Fibroblast of mammary gland (primary cell): ENCODE measurements around the gene MLKL.
A peak's percentile ranks its signal among the peaks of the same experiment; 100 is the strongest.

Source experiments
- DNase-seq: peaks from one replicate; pipeline ENCODE4 v3.0.0-alpha.2; 2010; ENCODE audit warnings: low read depth
- H3K4me3 ChIP-seq: 2 replicates; pipeline ENCODE4 v1.5.1; 2011; ENCODE audit warnings: low read depth, mild to moderate bottlenecking, low read length, moderate library complexity; ENCODE audit not compliant: control insufficient read depth
- TF ChIP-seq, protein P1 (sequence below): conservative IDR thresholded peaks from 2 replicates; pipeline ENCODE4 v1.5.1; 2011; ENCODE audit warnings: low read depth, low read length, inconsistent platforms; ENCODE audit not compliant: control insufficient read depth, insufficient read depth

MLKL gene

DNA sequence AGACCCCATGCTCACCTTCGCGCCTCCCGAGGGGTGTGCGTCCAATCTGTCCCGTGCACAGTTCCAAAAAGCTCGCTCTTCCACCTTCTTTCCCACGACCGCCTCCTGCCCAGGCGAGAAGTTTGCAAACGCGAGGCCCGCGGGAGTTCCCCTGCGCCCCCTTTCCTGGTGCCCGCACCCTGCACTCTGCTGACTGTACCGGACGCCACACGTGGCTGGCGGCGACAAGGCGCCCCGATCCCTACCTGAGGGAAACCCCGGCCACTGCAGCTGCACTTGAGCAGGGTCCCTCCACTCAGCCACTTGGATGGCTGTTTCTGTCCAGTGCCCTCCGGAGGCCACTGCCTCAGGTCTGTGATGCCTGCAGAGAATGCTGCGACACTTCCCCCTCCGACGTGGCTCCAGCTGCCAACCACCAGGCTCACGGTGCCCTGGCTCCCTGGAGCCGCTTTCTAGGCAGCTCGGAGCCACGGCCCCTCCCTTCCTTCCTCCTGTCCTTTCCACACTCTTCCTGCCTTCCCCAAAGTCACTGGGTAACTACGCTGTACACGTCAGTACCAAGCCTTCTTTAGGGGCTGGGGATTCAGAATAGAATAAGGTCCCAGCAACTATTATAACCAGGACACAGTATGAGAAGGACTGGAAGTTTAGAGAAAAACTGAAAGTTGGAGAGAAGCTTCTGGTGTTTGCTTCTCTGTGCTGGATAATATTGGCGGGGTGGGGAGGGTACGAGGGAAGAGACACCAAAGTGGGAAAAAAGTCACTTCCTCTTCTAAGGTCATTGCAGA, at the start of gene MLKL:
Gene MLKL, minus strand, starts transcription at position 425 of the 788 bp plus-strand sequence. CDS start 5,105 bp downstream, outside the sequence.
- peak; percentile 55 for DNase-seq
- H3K4me3 ChIP-seq = peak within 1 kb of the TSS; percentile 90
- TF ChIP-seq, protein P1, sequence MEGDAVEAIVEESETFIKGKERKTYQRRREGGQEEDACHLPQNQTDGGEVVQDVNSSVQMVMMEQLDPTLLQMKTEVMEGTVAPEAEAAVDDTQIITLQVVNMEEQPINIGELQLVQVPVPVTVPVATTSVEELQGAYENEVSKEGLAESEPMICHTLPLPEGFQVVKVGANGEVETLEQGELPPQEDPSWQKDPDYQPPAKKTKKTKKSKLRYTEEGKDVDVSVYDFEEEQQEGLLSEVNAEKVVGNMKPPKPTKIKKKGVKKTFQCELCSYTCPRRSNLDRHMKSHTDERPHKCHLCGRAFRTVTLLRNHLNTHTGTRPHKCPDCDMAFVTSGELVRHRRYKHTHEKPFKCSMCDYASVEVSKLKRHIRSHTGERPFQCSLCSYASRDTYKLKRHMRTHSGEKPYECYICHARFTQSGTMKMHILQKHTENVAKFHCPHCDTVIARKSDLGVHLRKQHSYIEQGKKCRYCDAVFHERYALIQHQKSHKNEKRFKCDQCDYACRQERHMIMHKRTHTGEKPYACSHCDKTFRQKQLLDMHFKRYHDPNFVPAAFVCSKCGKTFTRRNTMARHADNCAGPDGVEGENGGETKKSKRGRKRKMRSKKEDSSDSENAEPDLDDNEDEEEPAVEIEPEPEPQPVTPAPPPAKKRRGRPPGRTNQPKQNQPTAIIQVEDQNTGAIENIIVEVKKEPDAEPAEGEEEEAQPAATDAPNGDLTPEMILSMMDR = no peak

DNA sequence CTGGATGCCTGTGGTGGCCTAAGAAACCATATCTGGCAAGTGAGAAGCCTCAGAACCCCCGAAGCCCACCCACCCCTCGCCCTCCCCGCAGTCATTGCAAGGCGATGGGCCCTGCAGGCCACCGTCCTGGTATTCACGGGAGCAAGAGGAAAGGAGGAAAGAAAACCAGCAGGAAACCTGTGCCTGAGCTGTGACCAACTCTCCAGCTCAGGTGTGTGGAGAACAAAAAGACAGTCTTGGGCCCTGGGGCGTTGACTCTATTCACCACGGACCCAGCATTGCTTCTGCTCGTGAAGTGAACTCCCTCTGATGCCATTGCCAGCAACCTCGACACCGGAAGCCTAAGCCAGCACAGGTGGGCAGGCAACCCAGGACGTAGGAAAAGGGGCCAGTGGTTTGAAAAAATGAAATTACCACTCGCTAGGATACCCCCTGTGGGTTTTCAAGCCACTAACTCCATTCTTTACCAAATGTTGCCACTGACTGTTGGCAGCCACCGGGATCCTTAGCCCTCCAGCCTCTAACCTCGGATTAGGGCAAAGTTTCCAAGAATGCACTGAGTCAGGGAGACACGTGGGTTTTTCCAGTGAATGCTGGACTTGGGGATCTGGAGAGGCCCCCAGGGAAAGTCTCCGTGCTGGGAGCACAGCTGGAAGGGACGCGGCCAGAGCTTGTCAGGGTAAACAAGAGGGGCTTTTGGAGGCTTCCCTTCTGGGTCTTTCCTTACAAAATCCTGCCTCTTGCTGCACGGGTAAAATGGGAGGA, 48.8 kb upstream of the MLKL start:
- DNase-seq = no peak
- TF ChIP-seq, protein P1 = no peak
- no peak overlapping the region for H3K4me3 ChIP-seq

DNA sequence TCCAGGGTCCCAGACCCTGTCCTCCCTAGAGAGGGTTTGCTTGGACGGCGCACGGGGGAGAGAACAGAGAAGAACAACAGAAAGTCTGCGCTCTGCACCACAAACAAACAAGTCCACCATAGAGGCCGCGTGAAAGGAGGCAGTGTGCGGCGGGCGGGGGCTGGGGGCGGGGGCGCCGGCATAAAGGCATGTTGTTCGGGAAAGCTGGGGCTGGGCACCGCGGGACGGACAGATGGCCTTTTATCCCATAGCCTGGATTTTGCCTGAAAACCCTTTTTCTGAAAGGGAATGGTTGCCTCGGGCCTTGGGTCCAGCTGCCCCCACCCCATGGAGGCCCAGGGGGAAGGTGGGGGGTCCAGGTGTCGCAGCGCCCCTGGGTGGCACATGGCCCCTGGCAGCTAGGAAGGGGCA, 48.0 kb upstream of the MLKL start:
- TF ChIP-seq, protein P1 = no peak
- no peak overlapping the region for H3K4me3 ChIP-seq
- DNase-seq = no peak

DNA sequence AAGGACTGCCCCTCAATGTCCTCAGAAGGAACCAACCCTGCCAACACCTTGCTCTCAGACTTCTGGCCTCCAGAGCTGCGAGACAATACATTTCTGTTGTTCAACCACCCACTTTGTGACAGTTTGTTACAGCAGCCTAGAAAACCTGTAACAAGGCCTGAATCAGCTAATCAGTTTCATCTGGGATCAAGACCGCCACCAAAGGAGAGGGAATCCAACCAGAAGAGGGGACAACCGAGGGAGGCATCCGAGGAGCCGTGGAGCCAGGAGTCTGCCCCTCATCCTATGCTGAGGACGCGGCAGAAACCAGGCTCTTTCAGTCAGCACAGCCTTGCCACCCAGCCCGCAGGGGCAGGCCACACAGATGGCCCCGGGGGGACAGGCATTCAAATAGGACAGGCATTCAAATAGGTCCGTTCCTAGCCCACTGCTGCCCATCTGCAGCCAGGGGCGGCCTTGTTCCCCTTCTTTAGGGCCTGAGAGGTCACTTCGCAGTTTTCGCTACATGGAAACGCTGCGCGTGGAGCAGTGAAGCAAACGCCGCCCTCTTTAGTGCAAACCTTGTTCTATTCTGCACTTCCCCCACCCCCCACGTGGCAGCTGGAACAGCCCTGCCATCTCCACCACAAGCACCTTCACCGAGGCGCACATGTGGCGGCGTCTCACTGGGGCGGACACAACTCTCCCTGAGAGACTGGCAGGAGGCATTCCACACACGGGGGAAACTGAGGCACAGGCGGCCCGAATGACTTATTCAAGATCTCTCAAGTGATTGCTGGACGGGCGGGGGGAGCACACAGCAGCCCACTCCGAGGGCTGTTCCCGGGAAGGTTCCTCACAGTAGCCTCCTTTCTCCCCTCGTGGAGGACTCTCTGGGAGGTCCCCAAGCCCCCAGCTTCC, 47.3 kb upstream of the MLKL start:
- H3K4me3 ChIP-seq = no peak overlapping the region

DNA sequence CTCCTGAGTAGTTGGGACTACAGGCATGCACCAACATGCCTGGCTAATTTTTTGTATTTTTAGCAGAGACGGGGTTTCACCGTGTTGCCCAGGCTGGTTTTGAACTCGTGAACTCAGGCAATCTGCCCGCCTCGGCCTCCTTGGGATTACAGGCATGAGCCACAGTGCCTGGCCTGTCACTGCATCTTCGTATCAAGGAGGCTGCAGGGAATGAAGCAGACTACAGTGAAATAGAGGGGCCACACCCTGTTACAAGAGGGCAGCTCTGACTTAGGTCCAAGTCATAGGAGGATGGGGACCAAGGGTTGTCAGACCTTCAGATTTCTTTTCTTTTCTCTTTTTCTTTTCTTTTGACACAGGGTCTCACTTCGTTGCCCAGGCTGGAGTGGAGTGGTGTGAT, 45.3 kb upstream of the MLKL start:
- H3K4me3 ChIP-seq = no peak overlapping the region
- TF ChIP-seq, protein P1 = no peak
- DNase-seq = no peak

More for the DNA sequence above, 47.3 kb upstream of the MLKL start:
- DNase-seq = no peak
- TF ChIP-seq, protein P1 = no peak

DNA sequence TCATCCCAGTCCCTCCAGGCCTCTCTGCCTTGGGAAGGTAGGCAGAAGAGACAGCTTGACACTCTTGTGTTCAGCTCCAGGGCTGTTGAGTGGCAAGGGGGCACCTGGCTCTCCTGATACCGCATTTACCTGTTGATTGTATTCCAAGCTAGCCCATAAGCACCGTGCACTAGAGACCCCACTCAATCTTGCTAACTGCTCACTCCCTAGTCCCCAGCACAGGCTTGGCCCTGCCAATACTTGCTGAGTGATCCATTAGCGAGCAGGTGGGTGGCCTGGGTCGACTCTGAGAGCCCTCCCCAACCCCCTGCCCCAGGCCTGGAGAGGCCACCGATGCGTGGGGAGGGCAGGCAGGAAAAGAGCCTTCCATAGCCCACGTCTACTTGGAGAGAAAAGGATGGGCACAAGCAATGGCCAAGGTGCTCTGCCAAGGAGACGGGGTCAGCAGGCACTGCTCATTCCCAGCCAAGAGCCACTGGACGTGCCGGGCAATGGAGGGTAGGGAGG, 44.5 kb upstream of the MLKL start:
- no peak overlapping the region for H3K4me3 ChIP-seq
- no peak for DNase-seq
- TF ChIP-seq, protein P1 = no peak
